ENCODE data around the gene CCDC182. TPM values are rescaled to one million over a fixed set of nuclear protein-coding genes. Genes with fewer than 3 reads are reported as not detected.

Gene CCDC182
- total and polyA plus RNA-seq, 2 experiments from 2014 or later, result not detected

GRCh38 chr17:57749701-57750100 is 4.6 kb upstream of the CCDC182 start:
- no peak overlapping the region for H3K4me2 ChIP-seq (ENCODE audit: unreplicated experiment)
- no peak overlapping the region for H3K27ac ChIP-seq
- H3K9me3 ChIP-seq (ENCODE audit: low read depth), result no peaks in the 10 kb centered on the region
- H2AFZ ChIP-seq, result no peak overlapping the region
- DNase-seq, result no peak
- TF ChIP-seq EZH2 (IDR thresholded peaks at IDR 0.05; ENCODE audit: insufficient read depth, poor library complexity, severe bottlenecking) (no peak), EZH2phosphoT487 (IDR thresholded peaks at IDR 0.05; ENCODE audit: insufficient read depth, low read depth) (no peak)
- 72 to 74% methylated on average over 3 of the region's 3 CpGs for whole genome bisulfite sequencing, 2 experiments (ENCODE audit: low coverage in 1 of 2, low lambda C conversion rate in 2 of 2, missing lambda C conversion rate in 2 of 2)
- no peak overlapping the region for H3K4me3 ChIP-seq
- H3F3A ChIP-seq (ENCODE audit: insufficient read depth), result no peaks in the 10 kb centered on the region
- in situ Hi-C loops (cut with MboI), result loop anchor here (10.0 kb wide), 2 partner anchors 505 to 615 kb away; no protein-coding TSS in a partner anchor
- H3K27me3 ChIP-seq (replicated peaks; ENCODE audit: insufficient read depth), result peaks cover 15% of the 10 kb centered on the region
- H4K20me1 ChIP-seq (ENCODE audit: insufficient read depth), result no peaks in the 10 kb centered on the region
- no peak overlapping the region for H3K9ac ChIP-seq
- H3K4me1 ChIP-seq (ENCODE audit: insufficient read depth), result no peaks in the 10 kb centered on the region
- H3K36me3 ChIP-seq (ENCODE audit: low read depth), result no peaks in the 10 kb centered on the region
- no peaks in the 10 kb centered on the region for H3K9me2 ChIP-seq (ENCODE audit: insufficient read depth)
- H3K79me2 ChIP-seq (ENCODE audit: insufficient read depth), result no peaks in the 10 kb centered on the region

GRCh38 chr17:57747221-57748017 is 2.3 kb upstream of the CCDC182 start:
- H3K4me1 ChIP-seq (ENCODE audit: insufficient read depth), result no peaks in the 10 kb centered on the region
- H2AFZ ChIP-seq, result no peak overlapping the region
- WGBS, 2 experiments (ENCODE audit: low coverage in 1 of 2, low lambda C conversion rate in 2 of 2, missing lambda C conversion rate in 2 of 2), result 6 to 9% methylated on average over 6 of the region's 6 CpGs
- H3K4me3 ChIP-seq, result no peak overlapping the region
- H3F3A ChIP-seq (ENCODE audit: insufficient read depth), result no peaks in the 10 kb centered on the region
- H3K9ac ChIP-seq, result no peak overlapping the region
- no peak overlapping the region for H3K27ac ChIP-seq
- peaks cover 29% of the 10 kb centered on the region for H3K27me3 ChIP-seq (replicated peaks; ENCODE audit: insufficient read depth)
- no peaks in the 10 kb centered on the region for H3K9me2 ChIP-seq (ENCODE audit: insufficient read depth)
- no peak for TF ChIP-seq EZH2 (IDR thresholded peaks at IDR 0.05; ENCODE audit: insufficient read depth, poor library complexity, severe bottlenecking)
- TF ChIP-seq EZH2phosphoT487 (IDR thresholded peaks at IDR 0.05; ENCODE audit: insufficient read depth, low read depth), result no peak
- no peaks in the 10 kb centered on the region for H3K79me2 ChIP-seq (ENCODE audit: insufficient read depth)
- H4K20me1 ChIP-seq (ENCODE audit: insufficient read depth), result no peaks in the 10 kb centered on the region
- no peaks in the 10 kb centered on the region for H3K36me3 ChIP-seq (ENCODE audit: low read depth)
- H3K4me2 ChIP-seq (ENCODE audit: unreplicated experiment), result no peak overlapping the region
- in situ Hi-C loops (cut with MboI), result loop anchor here (10.0 kb wide), 2 partner anchors 503 to 613 kb away; no protein-coding TSS in a partner anchor
- DNase-seq, result peak; percentile 74
- H3K9me3 ChIP-seq (ENCODE audit: low read depth), result no peaks in the 10 kb centered on the region

GRCh38 chr17:57746221-57746620 is 1.1 kb upstream of the CCDC182 start:
- H3K9me2 ChIP-seq (ENCODE audit: insufficient read depth), result no peaks in the 10 kb centered on the region
- no peaks in the 10 kb centered on the region for H3K79me2 ChIP-seq (ENCODE audit: insufficient read depth)
- no peaks in the 10 kb centered on the region for H4K20me1 ChIP-seq (ENCODE audit: insufficient read depth)
- TF ChIP-seq EZH2phosphoT487 (IDR thresholded peaks at IDR 0.05; ENCODE audit: insufficient read depth, low read depth) (no peak), EZH2 (IDR thresholded peaks at IDR 0.05; ENCODE audit: insufficient read depth, poor library complexity, severe bottlenecking) (no peak)
- H2AFZ ChIP-seq, result no peak overlapping the region
- DNase-seq, result no peak
- H3K4me2 ChIP-seq (ENCODE audit: unreplicated experiment), result no peak overlapping the region
- no peaks in the 10 kb centered on the region for H3K36me3 ChIP-seq (ENCODE audit: low read depth)
- in situ Hi-C loops (cut with MboI), result loop anchor here (10.0 kb wide), 2 partner anchors 501 to 611 kb away; no protein-coding TSS in a partner anchor
- H3K4me3 ChIP-seq, result no peak overlapping the region
- H3K4me1 ChIP-seq (ENCODE audit: insufficient read depth), result no peaks in the 10 kb centered on the region
- H3K9me3 ChIP-seq (ENCODE audit: low read depth), result no peaks in the 10 kb centered on the region
- no peak overlapping the region for H3K9ac ChIP-seq
- H3K27ac ChIP-seq, result no peak overlapping the region
- H3F3A ChIP-seq (ENCODE audit: insufficient read depth), result no peaks in the 10 kb centered on the region
- H3K27me3 ChIP-seq (replicated peaks; ENCODE audit: insufficient read depth), result peaks cover 40% of the 10 kb centered on the region

GRCh38 chr17:57744195-57745170 is 616 bp downstream of the CCDC182 start:
- Histone ChIP-seq H3K4me1 (ENCODE audit: insufficient read depth) (no peaks in the 10 kb centered on the region), H3K9me2 (ENCODE audit: insufficient read depth) (no peaks in the 10 kb centered on the region), H3K9me3 (ENCODE audit: low read depth) (no peaks in the 10 kb centered on the region), H3K9ac (no peak overlapping the region), H3F3A (ENCODE audit: insufficient read depth) (no peaks in the 10 kb centered on the region), H2AFZ (no peak overlapping the region), H3K27me3 (replicated peaks; ENCODE audit: insufficient read depth) (peaks cover 48% of the 10 kb centered on the region), H3K27ac (no peak overlapping the region), H3K36me3 (ENCODE audit: low read depth) (no peaks in the 10 kb centered on the region), H4K20me1 (ENCODE audit: insufficient read depth) (no peaks in the 10 kb centered on the region), H3K4me3 (no peak overlapping the region), H3K4me2 (ENCODE audit: unreplicated experiment) (no peak overlapping the region), H3K79me2 (ENCODE audit: insufficient read depth) (no peaks in the 10 kb centered on the region)
- whole genome bisulfite sequencing, 2 experiments (ENCODE audit: low coverage in 1 of 2, low lambda C conversion rate in 2 of 2, missing lambda C conversion rate in 2 of 2), result 72 to 74% methylated on average over 26 of the region's 26 CpGs
- in situ Hi-C loops (cut with MboI), result loop anchor here (10.0 kb wide), 2 partner anchors 500 to 610 kb away; no protein-coding TSS in a partner anchor
- TF ChIP-seq EZH2 (IDR thresholded peaks at IDR 0.05; ENCODE audit: insufficient read depth, poor library complexity, severe bottlenecking), result no peak
- no peak for TF ChIP-seq EZH2phosphoT487 (IDR thresholded peaks at IDR 0.05; ENCODE audit: insufficient read depth, low read depth)
- no peak for DNase-seq
